Testis (tissue), 3 donors: ENCODE measurements around the gene BBLN. TPM values are rescaled to one million over a fixed set of nuclear protein-coding genes. Genes with fewer than 3 reads are reported as not detected.

Experiments used
- DNase-seq: peaks from one replicate; pipeline ENCODE4 v3.0.0-alpha.2; 2019
- H3K27ac ChIP-seq, 2 donors: fragments of 200-600 bp; sonication (generic); one replicate each; pipeline ENCODE4 v1.5.1; 2019
- H3K27me3 ChIP-seq: fragments of 200-600 bp; sonication (generic); one replicate; pipeline ENCODE4 v1.5.1; 2019
- H3K36me3 ChIP-seq: fragments of 200-600 bp; sonication (generic); one replicate; pipeline ENCODE4 v1.5.1; 2017; ENCODE audit warnings: low read depth; ENCODE audit errors: missing control alignments
- H3K4me1 ChIP-seq: fragments of 200-600 bp; sonication (generic); one replicate; pipeline ENCODE4 v1.5.1; 2019
- H3K4me3 ChIP-seq, 2 donors: fragments of 200-600 bp; sonication (generic); one replicate each; pipeline ENCODE4 v1.5.1; 2017 to 2019
- H3K9me3 ChIP-seq: fragments of 200-600 bp; sonication (generic); one replicate; pipeline ENCODE4 v1.5.1; 2017
- CTCF ChIP-seq, 3 experiments: fragments of 450-650 bp in 2 of 3; fragments of 200-600 bp in 1 of 3; sonication (generic) in 1 of 3; IDR thresholded peaks; one replicate each; pipeline ENCODE4 v1.5.1; 2016 to 2019; ENCODE audit warnings: antibody characterized with exemption in 3 of 3, mild to moderate bottlenecking in 2 of 3, moderate library complexity in 1 of 3
- POLR2A ChIP-seq: fragments of 450-650 bp; IDR thresholded peaks from one replicate; pipeline ENCODE4 v1.6.1; 2017; ENCODE audit warnings: antibody characterized with exemption, mild to moderate bottlenecking, moderate library complexity
- WGBS, 2 donors: methylation state at CpG; one replicate each; pipeline ENCODE4 v1.1.5; 2018; 5-methylcytosine and 5-hydroxymethylcytosine counted together
- intact Hi-C: fragments of 100-400 bp; cut with DNase I; formaldehyde crosslinking; loops from one replicate; pipeline ENCODE4 v1.15.1; 2023; ENCODE audit warnings: low total_unique reads
- polyA plus RNA-seq: library from polyadenylated mRNA; stranded (reverse); fragments of 350-450 nt; fragmentation: Illumina TruSeq; extraction: RNeasy Lipid Tissue Mini Kit (QIAGEN cat#74804); gene quantifications from one replicate; pipeline ENCODE4 v1.2.3, GENCODE V29; 2014; ENCODE audit warnings: low read depth, low replicate concordance; ENCODE audit not compliant: insufficient read depth
- total RNA-seq, 2 donors: library from RNA; depleted of rRNA; stranded (reverse); fragments of >200 nt; gene quantifications; one replicate each; pipeline ENCODE4 v1.2.3, GENCODE V29; 2016

Gene BBLN
- total and polyA plus RNA-seq, 3 donors from 2014 or later, result 56.9 to 225 (median 219) TPM

DNA sequence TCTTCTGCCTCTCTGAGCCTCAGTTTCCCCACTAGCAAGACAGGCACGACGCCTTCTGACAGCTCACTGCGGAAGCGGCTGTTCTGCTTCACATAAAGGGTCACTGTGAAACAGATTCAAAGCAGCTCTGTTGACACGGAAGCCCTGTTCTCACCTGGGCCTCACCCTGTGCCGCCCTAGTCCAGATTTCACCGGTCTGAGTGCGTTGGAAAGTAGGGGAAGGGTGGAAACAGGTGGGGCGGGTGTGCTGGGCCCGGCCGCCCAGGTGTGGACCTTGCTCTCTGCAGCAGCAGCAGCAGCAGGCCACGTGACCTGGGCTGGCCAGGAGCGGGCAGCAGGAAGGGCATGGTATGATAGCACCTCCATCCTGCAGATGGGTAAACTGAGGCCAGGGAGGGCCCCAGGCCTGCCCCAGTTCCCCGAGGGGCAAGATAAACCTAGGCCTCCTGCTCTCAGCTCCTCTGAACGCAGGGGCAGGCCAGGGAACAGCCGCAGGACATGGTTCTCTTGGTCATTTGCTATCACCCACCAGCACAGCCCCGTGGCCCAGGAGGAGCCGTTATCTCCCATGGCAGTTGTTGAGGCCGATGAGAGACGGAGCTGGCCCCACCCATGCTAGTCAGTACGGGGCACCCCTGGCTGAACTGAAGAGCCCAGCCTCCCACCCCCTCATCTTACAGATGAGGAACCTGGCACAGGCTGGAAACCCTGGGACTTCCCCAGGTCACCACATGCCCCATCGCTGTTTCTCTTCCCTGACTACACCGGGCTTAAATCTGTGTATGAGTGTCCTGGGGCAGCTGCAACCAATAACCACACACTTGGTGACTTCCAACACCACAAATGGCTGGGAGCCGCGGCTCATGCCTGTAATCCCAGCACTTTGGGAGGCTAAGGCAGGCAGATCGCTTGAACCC is 44.6 kb upstream of the BBLN start:
- WGBS, 2 donors, result 90 to 97% methylated on average over 6 to 26 of the region's 26 CpGs
- no peak for DNase-seq
- no peaks in the 10 kb centered on the region for H3K27me3 ChIP-seq
- H3K27ac ChIP-seq, result no peak overlapping the region
- no peaks in the 10 kb centered on the region for H3K9me3 ChIP-seq
- no peak for TF ChIP-seq CTCF (IDR thresholded peaks at IDR 0.05)
- TF ChIP-seq POLR2A, result no peak
- H3K4me1 ChIP-seq, result peaks cover 3% of the 10 kb centered on the region
- H3K4me3 ChIP-seq, result no peak overlapping the region
- intact Hi-C loops, result loop anchor here (5.0 kb wide), 1 partner anchor 173 kb away; no protein-coding TSS in a partner anchor
- no peaks in the 10 kb centered on the region for H3K36me3 ChIP-seq

DNA sequence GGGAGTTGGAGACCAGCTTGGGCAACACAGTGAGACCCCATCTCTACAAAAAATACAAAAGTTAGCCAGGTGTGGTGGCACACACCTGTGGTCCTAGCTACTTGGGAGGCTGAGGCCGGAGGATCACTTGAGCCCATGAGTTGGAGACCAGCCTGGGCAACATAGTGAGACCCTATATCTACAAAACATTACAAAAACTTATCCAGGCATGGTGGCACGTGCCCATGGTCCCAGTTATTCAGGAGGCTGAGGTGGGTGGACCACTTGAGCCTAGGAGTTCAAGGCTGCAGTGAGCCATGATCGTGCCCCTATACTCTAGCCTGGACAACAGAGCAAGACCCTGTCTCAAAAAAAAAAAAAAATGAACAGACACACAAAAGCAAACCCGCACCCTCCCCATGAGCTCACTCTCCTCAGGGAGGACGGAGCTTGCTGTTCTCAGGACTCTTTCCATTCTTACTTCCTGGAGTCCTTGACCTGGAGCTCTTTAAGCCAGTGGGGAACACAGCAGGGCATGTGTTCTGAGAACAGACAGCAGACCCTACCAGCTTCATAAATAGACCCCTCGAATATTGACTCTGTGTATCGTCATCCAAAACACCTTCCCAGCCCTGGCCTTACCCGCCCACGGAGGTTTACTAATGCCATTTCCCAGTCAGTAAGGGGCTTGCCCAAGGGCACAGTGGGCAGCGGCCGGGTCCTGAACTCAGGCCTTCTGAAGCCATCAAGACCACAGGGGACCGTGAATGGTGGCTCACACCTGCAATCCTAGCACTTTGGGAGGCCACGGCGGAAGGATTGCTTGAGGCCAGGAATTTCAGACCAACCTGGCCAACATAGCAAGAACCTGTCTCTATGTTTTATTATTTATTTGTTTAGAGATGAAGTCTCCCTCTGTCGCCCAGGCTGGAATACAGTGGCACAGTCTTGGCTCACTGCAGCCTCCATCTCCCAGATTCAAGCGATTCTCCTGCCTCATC is 43.7 kb upstream of the BBLN start:
- Histone ChIP-seq H3K4me1 (peaks cover 3% of the 10 kb centered on the region), H3K27ac (no peak overlapping the region), H3K4me3 (no peak overlapping the region), H3K27me3 (no peaks in the 10 kb centered on the region), H3K36me3 (no peaks in the 10 kb centered on the region), H3K9me3 (no peaks in the 10 kb centered on the region)
- no peak for DNase-seq
- intact Hi-C loops, result loop anchor here (5.0 kb wide), 1 partner anchor 174 kb away; no protein-coding TSS in a partner anchor
- 82% methylated on average over 15 to 16 of the region's 16 CpGs for WGBS, 2 donors
- TF ChIP-seq POLR2A (no peak), CTCF (IDR thresholded peaks at IDR 0.05) (no peak)

- peak; percentile 96 for DNase-seq
- WGBS, 2 donors, result 8 to 9% methylated on average over 15 to 27 of the region's 27 CpGs
- Histone ChIP-seq H3K27ac (no peak overlapping the region), H3K4me3 (peak overlapping the region in 1 of 2 donors; percentile 36), H3K36me3 (no peaks in the 10 kb centered on the region), H3K4me1 (peaks cover 3% of the 10 kb centered on the region), H3K9me3 (no peaks in the 10 kb centered on the region), H3K27me3 (no peaks in the 10 kb centered on the region)
- peak; percentile 100 for TF ChIP-seq CTCF (IDR thresholded peaks at IDR 0.05)
- TF ChIP-seq POLR2A, result no peak
- intact Hi-C loops, result loop anchor here (5.0 kb wide), 1 partner anchor 176 kb away; no protein-coding TSS in a partner anchor
These were observed 42.2 kb upstream of the BBLN start for GRCh38 chr9:128117613-128118471.

DNA sequence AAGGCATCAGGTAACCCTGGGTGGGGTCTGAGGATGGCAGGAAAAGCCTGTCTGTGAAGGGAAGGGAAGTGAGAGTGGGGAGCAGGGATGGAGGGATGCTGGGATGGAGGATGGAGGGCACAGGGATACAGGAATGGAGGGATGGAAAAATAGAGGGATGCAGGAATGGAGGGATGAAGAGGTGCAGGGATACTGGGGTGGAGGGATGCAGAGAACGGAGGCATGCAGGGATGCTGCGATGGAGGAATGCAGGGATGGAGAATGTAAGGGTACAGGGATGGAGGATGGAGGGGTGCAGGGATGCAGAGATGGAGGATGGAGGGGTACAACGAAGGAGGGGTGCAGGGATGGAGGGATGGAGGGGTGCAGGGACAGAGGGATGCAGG is 41.6 kb upstream of the BBLN start:
- WGBS, 2 donors, result 34 to 36% methylated on average over 3 of the region's 3 CpGs
- TF ChIP-seq POLR2A (no peak), CTCF (IDR thresholded peaks at IDR 0.05) (no peak)
- H3K27ac ChIP-seq, result no peak overlapping the region
- H3K4me1 ChIP-seq, result peaks cover 3% of the 10 kb centered on the region
- no peaks in the 10 kb centered on the region for H3K27me3 ChIP-seq
- no peak overlapping the region for H3K4me3 ChIP-seq
- H3K36me3 ChIP-seq, result no peaks in the 10 kb centered on the region
- H3K9me3 ChIP-seq, result no peaks in the 10 kb centered on the region
- intact Hi-C loops, result loop anchor here (5.0 kb wide), 1 partner anchor 176 kb away; no protein-coding TSS in a partner anchor
- no peak for DNase-seq
